22Rv1 (cell line): ENCODE measurements around the gene DPF3.

Experiments
- H3K27ac ChIP-seq: fragments of 450-650 bp; 2 replicates; pipeline ENCODE4 v1.5.1; 2017
- CTCF ChIP-seq: fragments of 450-650 bp; IDR thresholded peaks from 2 replicates; pipeline ENCODE4 v1.5.1; 2017; ENCODE audit warnings: mild to moderate bottlenecking
- ZFX ChIP-seq: fragments of 450-650 bp; IDR thresholded peaks from 2 replicates; pipeline ENCODE4 v1.6.1; 2017; ENCODE audit warnings: antibody characterized with exemption, borderline replicate concordance

DPF3 gene

GRCh38 chr14:72714871-72715214, 179.1 kb downstream of the DPF3 start:
- no peak for TF ChIP-seq CTCF
- TF ChIP-seq ZFX, result no peak
- no peak overlapping the region for H3K27ac ChIP-seq

GRCh38 chr14:72714094-72714493, 179.8 kb downstream of the DPF3 start:
- no peak for TF ChIP-seq CTCF
- TF ChIP-seq ZFX, result no peak
- no peak overlapping the region for H3K27ac ChIP-seq

GRCh38 chr14:72711936-72712335, 182.0 kb downstream of the DPF3 start:
- TF ChIP-seq ZFX (no peak), CTCF (no peak)
- H3K27ac ChIP-seq, result no peak overlapping the region

- no peak for TF ChIP-seq CTCF
Observed at GRCh38 chr14:72709916-72710611, 183.8 kb downstream of the DPF3 start.

GRCh38 chr14:72708708-72709475, 185.0 kb downstream of the DPF3 start:
- H3K27ac ChIP-seq, result no peak overlapping the region
- TF ChIP-seq CTCF (no peak), ZFX (no peak)

More at GRCh38 chr14:72709916-72710611, 183.8 kb downstream of the DPF3 start:
- H3K27ac ChIP-seq, result no peak overlapping the region

- TF ChIP-seq CTCF (no peak), ZFX (no peak)
- H3K27ac ChIP-seq, result no peak overlapping the region
Observed at GRCh38 chr14:72708222-72708621, 185.7 kb downstream of the DPF3 start.

- TF ChIP-seq ZFX (no peak), CTCF (no peak)
- no peak overlapping the region for H3K27ac ChIP-seq
Observed at GRCh38 chr14:72706485-72706884, 187.4 kb downstream of the DPF3 start.
